Panc1 (cell line): ENCODE measurements around the gene OTUD4. TPM values are rescaled to one million over a fixed set of nuclear protein-coding genes. Genes with fewer than 3 reads are reported as not detected.

Experiments used
- ATAC-seq: fragments of 200-7000 bp; cut with Tn5 transposase; 2 replicates; pipeline ENCODE4 v1.9.1; 2020; ENCODE audit warnings: mild to moderate bottlenecking, moderate library complexity
- BruUV-seq: library from RNA; stranded (reverse); fragments of 400-500 nt; replicated peaks from 2 replicates; lab custom pipeline; 2021; lab: Mats Ljungman, UMichigan
- CTCF ChIA-PET: fragments of 300-600 bp; sonication (Branson Sonifier 250); formaldehyde crosslinking; loops from one replicate; lab custom pipeline; 2022; ENCODE audit warnings: antibody characterized with exemption; lab: Charles Lee
- POLR2A ChIA-PET: fragments of 300-600 bp; sonication (Branson Sonifier 250); formaldehyde crosslinking; loops from one replicate; lab custom pipeline; 2022; ENCODE audit warnings: antibody characterized with exemption; lab: Charles Lee
- DNase-seq: peaks from one replicate; pipeline ENCODE4 v3.0.0-alpha.2; 2010; ENCODE audit warnings: low read depth, low spot score
- H3K27ac ChIP-seq: 2 replicates; pipeline ENCODE4 v1.5.1; 2011; ENCODE audit warnings: mild to moderate bottlenecking, low read length, inconsistent platforms
- H3K27me3 ChIP-seq: fragments of 200-500 bp; sonication (Bioruptor generic); 2 replicates; pipeline ENCODE4 v1.6.0; 2014; ENCODE audit warnings: low read length, inconsistent platforms; ENCODE audit not compliant: control insufficient read depth, insufficient read depth
- H3K36me3 ChIP-seq: fragments of 200-500 bp; sonication (Bioruptor generic); 2 replicates; pipeline ENCODE4 v1.5.1; 2014; ENCODE audit warnings: inconsistent platforms, mild to moderate bottlenecking, low read length, moderate library complexity; ENCODE audit not compliant: control insufficient read depth, insufficient read depth
- H3K4me1 ChIP-seq: 2 replicates; pipeline ENCODE4 v1.5.1; 2011; ENCODE audit warnings: inconsistent platforms, mild to moderate bottlenecking, low read length, moderate library complexity; ENCODE audit not compliant: control insufficient read depth, insufficient read depth
- H3K4me3 ChIP-seq, 2 experiments: 2 replicates each; pipeline ENCODE4 v1.5.1; 2011 to 2012; ENCODE audit warnings: low read depth in 2 of 2, low read length in 2 of 2, mild to moderate bottlenecking in 2 of 2, inconsistent platforms in 1 of 2, moderate library complexity in 1 of 2
- H3K9me3 ChIP-seq: fragments of 200-500 bp; sonication (Bioruptor generic); 2 replicates; pipeline ENCODE4 v1.5.1; 2014; ENCODE audit warnings: low read depth, mild to moderate bottlenecking, inconsistent platforms, low read length, moderate library complexity; ENCODE audit not compliant: control insufficient read depth, insufficient read depth
- CTCF ChIP-seq: fragments of 450-650 bp; IDR thresholded peaks from 2 replicates; pipeline ENCODE4 v1.5.1; 2017; ENCODE audit warnings: mild to moderate bottlenecking
- POLR2AphosphoS5 ChIP-seq: IDR thresholded peaks from 2 replicates; pipeline ENCODE4 v1.6.1; 2012; ENCODE audit warnings: mild to moderate bottlenecking, low read depth, low read length, moderate library complexity
- SIN3A ChIP-seq: IDR thresholded peaks from 2 replicates; pipeline ENCODE4 v1.6.1; 2012; ENCODE audit warnings: low read depth, mild to moderate bottlenecking, low read length, moderate library complexity, borderline replicate concordance; ENCODE audit not compliant: insufficient read depth
- TCF7L2 ChIP-seq: IDR thresholded peaks from 2 replicates; pipeline ENCODE4 v1.6.1; 2011; ENCODE audit warnings: mild to moderate bottlenecking, low read depth, low read length, inconsistent platforms
- in situ Hi-C: cut with HindIII; loops from 2 replicates; pipeline ENCODE4 v1.10.0; 2016; ENCODE audit warnings: low sequenced_read_pairs, low pct_unique_long_range_greater_than_20kb
- intact Hi-C: fragments of 100-400 bp; cut with micrococcal nuclease; formaldehyde crosslinking; loops from one replicate; pipeline ENCODE4 v1.10.0; 2022; ENCODE audit not compliant: unreplicated experiment
- total RNA-seq: library from RNA; stranded (reverse); gene quantifications from one replicate; pipeline ENCODE4 v1.2.1, GENCODE V29; 2021; ENCODE audit not compliant: unreplicated experiment
- TF ChIP-seq, protein P1 (sequence below), 2 experiments: IDR thresholded peaks; 2 replicates each; pipeline ENCODE4 v1.6.1; 2011 to 2012; ENCODE audit warnings: low read depth in 2 of 2, control low read depth in 1 of 2, low read length in 1 of 2, mild to moderate bottlenecking in 1 of 2, moderate library complexity in 1 of 2; ENCODE audit not compliant: insufficient read depth in 1 of 2

OTUD4 gene
- total RNA-seq, 1 experiment from 2014 or later = 31.5 TPM

DNA sequence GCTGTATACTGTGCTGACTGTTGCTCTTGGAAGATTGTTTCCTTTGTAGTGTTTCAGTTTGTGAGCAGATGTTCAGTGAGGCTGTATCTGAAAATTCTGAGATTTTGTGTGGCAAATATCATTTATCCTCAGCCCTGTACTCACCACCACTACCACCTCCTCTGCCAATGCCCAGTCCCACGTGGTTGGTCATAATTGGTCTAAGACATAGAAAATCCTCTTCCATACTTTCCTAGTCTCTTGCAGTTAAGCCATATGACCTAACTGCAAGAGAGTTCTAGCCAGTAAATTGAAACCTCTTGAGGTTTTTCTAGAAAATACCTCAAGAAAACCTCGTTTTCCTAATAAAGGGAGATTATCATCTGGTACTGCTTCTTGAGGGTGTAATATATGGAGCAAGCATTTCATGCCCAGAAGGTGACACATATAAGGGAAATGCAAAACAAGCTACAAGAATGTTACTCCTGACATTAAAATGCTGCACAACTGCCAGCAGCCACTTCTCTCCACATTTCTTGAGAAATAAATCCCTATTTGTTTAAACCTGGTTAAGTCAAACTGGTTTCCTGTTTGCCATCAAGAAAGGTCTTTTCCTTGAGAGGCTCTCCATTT, 49.5 kb downstream of the OTUD4 start:
- TF ChIP-seq, protein P1, sequence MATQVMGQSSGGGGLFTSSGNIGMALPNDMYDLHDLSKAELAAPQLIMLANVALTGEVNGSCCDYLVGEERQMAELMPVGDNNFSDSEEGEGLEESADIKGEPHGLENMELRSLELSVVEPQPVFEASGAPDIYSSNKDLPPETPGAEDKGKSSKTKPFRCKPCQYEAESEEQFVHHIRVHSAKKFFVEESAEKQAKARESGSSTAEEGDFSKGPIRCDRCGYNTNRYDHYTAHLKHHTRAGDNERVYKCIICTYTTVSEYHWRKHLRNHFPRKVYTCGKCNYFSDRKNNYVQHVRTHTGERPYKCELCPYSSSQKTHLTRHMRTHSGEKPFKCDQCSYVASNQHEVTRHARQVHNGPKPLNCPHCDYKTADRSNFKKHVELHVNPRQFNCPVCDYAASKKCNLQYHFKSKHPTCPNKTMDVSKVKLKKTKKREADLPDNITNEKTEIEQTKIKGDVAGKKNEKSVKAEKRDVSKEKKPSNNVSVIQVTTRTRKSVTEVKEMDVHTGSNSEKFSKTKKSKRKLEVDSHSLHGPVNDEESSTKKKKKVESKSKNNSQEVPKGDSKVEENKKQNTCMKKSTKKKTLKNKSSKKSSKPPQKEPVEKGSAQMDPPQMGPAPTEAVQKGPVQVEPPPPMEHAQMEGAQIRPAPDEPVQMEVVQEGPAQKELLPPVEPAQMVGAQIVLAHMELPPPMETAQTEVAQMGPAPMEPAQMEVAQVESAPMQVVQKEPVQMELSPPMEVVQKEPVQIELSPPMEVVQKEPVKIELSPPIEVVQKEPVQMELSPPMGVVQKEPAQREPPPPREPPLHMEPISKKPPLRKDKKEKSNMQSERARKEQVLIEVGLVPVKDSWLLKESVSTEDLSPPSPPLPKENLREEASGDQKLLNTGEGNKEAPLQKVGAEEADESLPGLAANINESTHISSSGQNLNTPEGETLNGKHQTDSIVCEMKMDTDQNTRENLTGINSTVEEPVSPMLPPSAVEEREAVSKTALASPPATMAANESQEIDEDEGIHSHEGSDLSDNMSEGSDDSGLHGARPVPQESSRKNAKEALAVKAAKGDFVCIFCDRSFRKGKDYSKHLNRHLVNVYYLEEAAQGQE (IDR thresholded peaks at IDR 0.05; ENCODE audit: insufficient read depth in 1 of 2, low read depth in 2 of 2, low read length in 1 of 2) = no peak
- no peak for TF ChIP-seq TCF7L2
- no peak overlapping the region for H3K27ac ChIP-seq
- H3K4me1 ChIP-seq = no peaks in the 10 kb centered on the region
- H3K27me3 ChIP-seq = no peaks in the 10 kb centered on the region
- in situ Hi-C loops = no loop called here
- intact Hi-C loops = no loop called here
- POLR2A ChIA-PET = no interaction called here
- H3K4me3 ChIP-seq = no peak overlapping the region
- BruUV-seq = no TSS peak
- peak; percentile 61; the same call in 1 of the 2 replicates for ATAC-seq
- CTCF ChIA-PET = no interaction called here
- DNase-seq = no peak
- H3K9me3 ChIP-seq = no peaks in the 10 kb centered on the region
- peaks cover 17% of the 10 kb centered on the region for H3K36me3 ChIP-seq

DNA sequence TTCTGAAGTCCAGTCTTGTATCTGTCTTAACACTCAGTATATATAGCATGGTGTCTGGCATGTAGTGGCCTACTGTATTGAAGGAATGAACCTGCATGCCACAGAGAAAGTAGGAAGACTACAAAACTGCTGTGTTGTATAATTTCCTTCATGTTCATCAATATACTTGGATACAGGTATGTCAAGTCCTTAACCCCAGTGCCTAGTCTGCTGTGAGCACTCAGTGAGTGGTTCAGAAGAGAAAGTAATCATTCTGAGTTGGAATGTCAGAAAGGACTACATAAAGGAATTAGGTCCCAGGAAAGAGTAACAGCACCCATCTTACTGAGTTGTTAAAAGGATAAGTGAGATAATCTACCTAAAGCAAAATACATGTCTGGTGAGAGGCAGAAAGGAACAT, 50.3 kb downstream of the OTUD4 start:
- no peak overlapping the region for H3K27ac ChIP-seq
- TF ChIP-seq, protein P1 (IDR thresholded peaks at IDR 0.05; ENCODE audit: insufficient read depth in 1 of 2, low read depth in 2 of 2, low read length in 1 of 2) = no peak
- TF ChIP-seq CTCF (no peak), SIN3A (no peak), TCF7L2 (no peak), POLR2AphosphoS5 (no peak)
- ChIA-PET POLR2A (no interaction called here), CTCF (no interaction called here)
- ATAC-seq (peak; percentile 21; the same call in 1 of the 2 replicates), DNase-seq (no peak)
- no TSS peak for BruUV-seq
- peaks cover 17% of the 10 kb centered on the region for H3K36me3 ChIP-seq
- no peaks in the 10 kb centered on the region for H3K4me1 ChIP-seq
- intact Hi-C loops (no loop called here), in situ Hi-C loops (no loop called here)
- no peak overlapping the region for H3K4me3 ChIP-seq
- H3K9me3 ChIP-seq = no peaks in the 10 kb centered on the region
- no peaks in the 10 kb centered on the region for H3K27me3 ChIP-seq
